Stimulated activated CD8-positive, alpha-beta memory T cell treated with anti-CD3 and anti-CD28 coated beads, Interleukin-7, amount 100 ng/mL, for 24 hours (primary cell): ENCODE measurements around the gene ANKRD9.
"Not testable (repeated sequence)": the region's sequence is repeated elsewhere in the genome, so short reads cannot be mapped to it uniquely, and the experiment has no call there.

Source experiments
- DNase-seq: peaks from one replicate; pipeline ENCODE4 v3.0.0-alpha.2; 2020; ENCODE audit warnings: low read depth

The ANKRD9 gene

DNA sequence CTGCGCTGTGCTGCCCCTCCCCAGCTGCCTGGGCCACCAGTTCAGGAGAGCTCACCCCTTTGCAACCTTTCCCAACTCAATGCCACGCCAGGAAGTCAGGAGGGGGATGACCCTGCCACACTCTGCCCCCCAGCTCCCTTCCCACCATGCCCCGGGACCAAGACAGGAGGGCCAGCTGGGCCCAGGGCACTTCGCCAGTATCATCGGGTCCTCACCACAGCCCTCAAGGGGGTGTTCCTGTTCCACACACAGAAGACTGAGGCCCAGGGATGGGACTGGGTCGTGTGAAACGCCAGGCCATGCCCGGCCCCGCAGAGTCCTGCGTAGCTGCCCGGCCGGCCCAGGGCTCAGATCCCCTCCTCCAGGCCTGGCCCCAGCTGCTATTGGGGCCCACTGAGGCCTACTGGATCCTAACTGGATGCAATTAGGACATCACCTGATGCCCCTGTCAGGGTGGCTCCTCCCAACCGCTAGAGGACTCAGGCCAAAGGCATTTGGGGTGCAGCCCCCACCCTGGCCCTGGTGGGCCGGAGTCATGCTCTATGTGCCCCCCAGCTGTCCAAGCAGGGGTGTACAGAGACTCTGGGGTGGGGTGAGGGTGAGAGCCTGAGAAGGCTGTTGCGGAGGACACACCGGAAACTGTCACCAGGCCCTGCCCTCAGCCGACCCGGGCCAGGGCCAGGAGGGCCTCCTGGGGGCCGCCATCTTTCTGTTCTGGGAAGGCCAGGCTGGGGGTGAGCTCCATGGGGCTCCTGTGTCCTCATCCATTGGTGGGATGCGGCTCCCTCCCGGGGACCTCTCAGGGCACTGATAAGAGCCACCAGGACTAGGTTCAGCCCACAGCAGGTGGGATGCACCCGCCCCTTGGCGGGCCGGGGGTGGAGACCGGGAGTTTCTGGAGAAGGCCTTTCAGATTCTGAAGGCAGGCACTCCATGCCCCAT is 29.3 kb upstream of the ANKRD9 start:
- no peak for DNase-seq

DNA sequence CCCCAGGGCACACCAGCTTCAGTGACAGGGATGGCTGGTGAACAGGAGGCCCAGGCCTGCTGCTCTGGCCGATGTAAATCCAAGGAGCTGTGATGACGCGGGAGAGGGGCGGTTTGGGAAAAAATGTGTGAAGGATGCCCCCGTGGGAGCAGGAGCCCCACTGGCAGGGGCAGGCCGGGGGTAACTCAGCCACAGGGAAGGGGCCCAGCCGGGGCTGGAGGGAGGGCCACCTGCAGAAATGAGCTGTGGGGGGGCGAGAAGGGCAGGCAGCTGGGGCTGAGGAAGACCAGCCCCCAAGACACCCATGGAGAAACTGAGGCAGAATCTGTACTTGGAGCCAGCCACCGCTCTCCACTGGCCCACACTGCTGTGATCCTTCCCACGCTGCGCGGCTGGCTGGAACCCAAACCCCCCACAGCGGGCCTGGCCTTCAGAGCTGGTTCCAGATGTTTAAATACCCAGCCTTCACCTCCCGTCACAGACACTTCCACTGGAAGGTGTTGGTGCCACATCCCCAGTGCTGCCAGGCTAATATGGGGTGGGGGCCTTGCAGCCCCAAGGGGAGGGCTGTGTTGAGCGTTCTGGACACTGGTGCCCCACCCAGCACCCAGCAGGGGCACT is 28.5 kb upstream of the ANKRD9 start:
- DNase-seq = no peak

GRCh38 chr14:102532204-102532658 is 22.7 kb upstream of the ANKRD9 start:
- DNase-seq = no peak

GRCh38 chr14:102530828-102531478 is 21.4 kb upstream of the ANKRD9 start:
- no peak for DNase-seq

DNA sequence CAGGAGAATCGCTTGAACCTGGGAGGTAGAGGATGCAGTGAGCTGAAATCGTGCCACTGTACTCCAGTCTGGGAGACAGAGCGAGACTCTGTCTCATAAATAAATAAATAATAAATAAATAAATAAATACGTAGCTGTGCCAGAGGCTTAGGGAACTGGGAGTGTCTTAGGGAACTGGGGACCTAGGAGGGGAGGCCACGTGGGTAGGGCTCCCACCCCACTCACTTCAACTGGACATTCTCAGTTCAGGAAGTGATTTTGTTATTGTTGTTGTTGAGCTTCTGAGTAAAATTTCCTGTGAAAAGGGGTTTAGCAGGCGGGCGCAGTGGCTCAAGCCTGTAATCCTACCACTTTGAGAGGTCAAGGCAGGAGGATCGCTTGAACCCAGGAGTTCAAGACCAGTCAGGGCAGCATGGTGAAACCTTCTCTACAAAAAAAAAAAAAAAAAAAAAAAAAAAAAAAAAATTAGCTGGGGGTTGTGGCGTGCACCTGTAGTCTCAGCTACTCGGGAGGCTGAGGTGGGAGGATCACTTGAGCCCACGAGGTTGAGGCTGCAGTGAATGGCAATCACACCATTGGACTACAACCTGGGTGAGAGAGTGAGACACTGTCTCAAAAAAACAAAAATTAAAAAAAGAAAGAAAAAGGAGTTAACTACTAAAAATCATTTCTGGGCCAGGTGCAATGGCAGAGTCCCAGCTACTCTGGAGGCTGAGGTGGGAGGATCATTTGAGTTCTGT is 19.0 kb upstream of the ANKRD9 start:
- no peak for DNase-seq

DNA sequence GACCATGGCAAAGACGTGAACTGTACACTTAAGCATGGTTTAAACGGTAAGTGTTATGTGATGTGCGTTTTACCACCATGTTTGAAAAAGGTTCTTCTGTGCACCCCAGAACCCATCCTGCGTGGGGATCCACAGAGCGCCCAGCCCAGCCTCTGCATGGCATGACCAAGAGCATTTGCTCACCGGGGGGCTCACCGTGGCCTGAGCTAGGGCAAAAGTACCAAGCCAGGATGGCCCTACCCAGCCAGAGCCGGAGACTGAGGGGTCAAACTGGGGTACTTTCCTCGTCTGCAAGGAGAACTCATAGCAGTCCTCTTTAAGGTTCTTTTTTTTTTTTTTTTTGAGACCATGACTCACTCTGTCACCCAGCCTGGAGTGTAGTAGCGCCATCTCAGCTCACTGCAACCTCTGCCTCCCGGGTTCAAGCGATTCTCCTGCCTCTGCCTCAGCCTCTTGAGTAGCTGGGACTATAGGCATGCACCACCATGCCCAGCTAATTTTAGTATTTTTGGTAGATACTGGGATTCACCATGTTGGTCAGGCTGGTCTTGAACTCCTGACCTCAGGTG is 16.4 kb upstream of the ANKRD9 start:
- DNase-seq = no peak

GRCh38 chr14:102525219-102525928 is 15.8 kb upstream of the ANKRD9 start:
- no peak for DNase-seq

- peak; percentile 90 for DNase-seq
Observed at GRCh38 chr14:102524451-102525218, 15.1 kb upstream of the ANKRD9 start.

- DNase-seq = no peak
Observed at GRCh38 chr14:102523569-102524450, 14.2 kb upstream of the ANKRD9 start.

DNA sequence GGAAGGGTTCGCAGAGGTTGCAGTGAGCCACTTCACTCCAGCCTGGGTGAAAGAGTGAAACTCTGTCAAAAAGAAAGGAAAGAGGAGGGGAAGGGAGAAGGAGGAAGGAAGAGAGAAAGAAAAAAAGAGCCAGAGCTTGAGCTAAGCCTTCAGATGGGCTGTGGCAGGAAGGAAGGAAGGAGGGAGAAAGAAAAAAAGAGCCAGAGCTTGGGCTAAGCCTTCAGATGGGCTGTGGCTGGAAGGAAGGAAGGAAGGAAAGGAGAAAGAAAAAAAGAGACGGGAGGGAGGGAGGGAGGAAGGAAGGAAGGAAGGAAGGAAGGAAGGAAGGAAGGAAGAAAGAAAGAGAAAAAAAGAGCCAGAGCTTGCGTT is 13.6 kb upstream of the ANKRD9 start:
- no peak for DNase-seq

GRCh38 chr14:102519709-102520108 is 10.1 kb upstream of the ANKRD9 start:
- DNase-seq = not testable (repeated sequence)

DNA sequence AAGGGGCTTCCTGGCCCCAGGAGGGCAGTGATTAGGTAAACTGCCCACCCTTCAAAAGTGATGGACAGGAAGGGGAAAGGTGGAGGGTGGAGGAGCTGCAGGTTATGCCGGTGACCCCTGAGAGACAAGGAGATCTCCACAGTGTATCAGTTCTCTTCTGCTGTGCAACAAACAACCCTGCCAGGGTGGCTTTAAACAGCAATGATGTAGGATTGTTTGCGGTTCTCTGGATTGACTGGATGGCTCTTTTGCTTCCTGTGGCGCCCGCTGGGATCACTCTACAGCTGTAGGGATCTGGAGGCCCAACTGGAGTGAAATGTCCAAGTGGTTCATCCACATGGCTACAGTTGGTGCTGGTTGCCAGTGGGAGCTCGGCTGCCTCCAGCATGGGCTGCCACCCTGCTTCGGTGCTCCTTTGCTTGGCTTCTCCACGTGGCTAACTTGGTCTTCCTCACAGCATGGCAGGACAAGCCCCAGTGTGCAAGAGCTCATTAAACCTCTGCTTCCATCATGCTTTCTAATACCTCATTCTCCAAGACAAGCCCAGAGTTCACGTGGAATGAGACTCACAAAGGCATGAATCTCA is 8.6 kb upstream of the ANKRD9 start:
- no peak for DNase-seq

GRCh38 chr14:102517392-102518062 is 8.0 kb upstream of the ANKRD9 start:
- DNase-seq = no peak

- DNase-seq = no peak
Observed at GRCh38 chr14:102516531-102517391, 7.2 kb upstream of the ANKRD9 start.

DNA sequence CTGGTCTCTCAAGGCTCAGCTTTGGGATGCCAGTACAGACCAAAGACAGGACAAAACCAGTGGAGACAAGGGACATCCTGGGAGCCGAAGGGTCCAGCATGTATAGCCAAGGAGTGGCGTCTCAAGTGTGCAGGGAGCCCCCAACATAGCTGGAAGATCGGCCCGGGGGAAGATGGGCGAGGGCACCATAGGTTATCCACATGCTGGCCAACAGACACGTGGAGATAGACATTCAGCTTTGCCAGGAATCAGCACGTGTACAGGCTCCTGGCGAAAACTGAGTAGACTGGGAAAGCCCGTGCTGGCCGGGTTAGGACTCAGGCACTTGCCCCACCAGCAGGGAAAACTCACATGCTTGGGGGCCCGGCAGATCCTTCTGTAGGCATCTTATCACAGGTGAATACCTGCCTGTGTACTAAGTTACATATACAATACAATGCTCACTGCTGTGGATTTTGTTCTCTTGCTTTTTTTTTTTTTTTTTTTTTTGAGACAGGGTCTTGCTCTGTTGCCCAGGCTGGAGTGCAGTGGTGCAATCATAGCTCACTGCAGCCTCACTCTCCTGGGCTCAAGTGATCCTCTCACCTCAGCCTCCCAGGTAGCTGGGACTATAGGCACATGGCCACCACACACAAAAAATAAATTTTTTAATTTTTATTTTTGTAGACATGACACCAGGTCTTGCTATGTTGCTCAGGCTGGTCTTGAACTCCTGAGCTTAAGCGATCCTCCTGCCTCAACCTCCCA is 5.6 kb upstream of the ANKRD9 start:
- DNase-seq = no peak

DNA sequence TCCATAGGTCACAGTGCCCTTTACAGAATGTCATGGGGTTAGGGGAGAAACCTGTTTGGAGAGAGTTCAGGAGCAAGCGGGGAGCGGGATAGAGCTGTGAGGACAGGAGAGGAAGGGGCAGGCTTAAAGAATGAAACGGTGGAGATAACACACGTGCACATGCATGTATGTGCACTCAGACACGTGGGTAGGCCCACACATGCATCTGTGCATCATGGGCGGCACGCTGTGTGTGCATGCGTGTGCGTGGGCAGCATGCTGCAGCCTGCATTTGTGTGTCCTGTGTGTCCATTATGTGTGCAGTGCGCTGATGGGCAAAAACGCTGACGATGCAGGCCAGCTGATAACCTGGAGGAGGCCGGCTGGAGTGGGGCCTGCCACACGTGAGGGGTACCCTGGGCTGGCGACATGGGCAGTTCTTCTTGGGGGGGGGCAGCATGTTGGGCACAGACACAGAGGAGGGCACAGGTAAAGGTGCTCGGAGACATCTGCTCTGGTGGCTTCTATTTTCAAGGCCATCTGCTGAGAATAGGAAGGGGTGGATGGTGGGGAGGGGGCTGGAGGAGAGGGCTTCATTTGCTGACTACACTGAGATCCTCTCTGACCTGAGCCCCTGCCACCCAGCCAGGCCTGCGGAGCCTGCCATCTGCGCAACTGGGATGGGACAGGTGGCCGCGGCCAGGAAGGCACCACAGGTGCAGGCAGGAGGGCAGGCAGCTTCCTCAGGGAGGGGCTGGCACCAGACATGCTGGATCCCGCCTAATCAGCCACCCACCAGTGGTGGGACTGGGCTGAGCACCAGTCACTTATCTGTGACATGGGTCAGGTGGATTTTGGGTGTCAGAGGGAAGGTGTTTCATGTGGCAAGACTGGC is 4.6 kb upstream of the ANKRD9 start:
- no peak for DNase-seq
